Gastrocnemius medialis (tissue), 4 donors: ENCODE measurements around the gene ARHGAP12.

Source experiments
- CTCF ChIP-seq, 5 experiments: fragments of 450-650 bp in 3 of 5; fragments of 200-600 bp in 2 of 5; sonication (generic) in 2 of 5; IDR thresholded peaks in 4 of 5; conservative IDR thresholded peaks in 1 of 5; 1 replicate in 4 of 5; 2 replicates in 1 of 5; pipeline ENCODE4 v1.5.1; 2016 to 2019; ENCODE audit warnings: antibody characterized with exemption in 5 of 5, mild to moderate bottlenecking in 3 of 5, moderate library complexity in 3 of 5
- POLR2A ChIP-seq, 2 donors: fragments of 450-650 bp; IDR thresholded peaks; one replicate each; pipeline ENCODE4 v1.6.1; 2017; ENCODE audit warnings: antibody characterized with exemption in 2 of 2, mild to moderate bottlenecking in 2 of 2, moderate library complexity in 2 of 2

DNA sequence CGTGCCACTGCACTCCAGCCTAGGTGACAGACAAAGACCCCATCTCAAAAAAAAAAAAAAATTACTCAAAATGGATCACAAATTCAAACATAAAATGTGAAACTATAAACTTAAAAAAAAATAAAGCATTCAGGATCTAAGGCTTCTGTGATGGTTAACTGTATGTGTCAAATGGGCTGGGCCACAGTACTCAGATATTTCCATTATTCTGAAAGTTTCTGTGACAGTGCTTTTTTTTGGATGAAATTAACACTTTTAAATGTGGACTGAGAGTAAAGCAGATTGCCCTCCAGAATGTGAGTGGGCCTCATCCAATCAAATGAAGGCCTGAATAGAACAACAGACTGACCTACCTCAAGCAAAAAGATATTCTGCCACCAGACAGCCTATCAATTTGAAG, 26.0 kb downstream of the ARHGAP12 start:
- no peak for TF ChIP-seq POLR2A (IDR thresholded peaks at IDR 0.05)
- no peak for TF ChIP-seq CTCF (IDR thresholded peaks at IDR 0.05 in 4 of 5, conservative IDR thresholded peaks at IDR 0.05 in 1 of 5)
